Chondrocyte (in vitro differentiated cells): ENCODE measurements around the gene SYT7. TPM values are rescaled to one million over a fixed set of nuclear protein-coding genes. Genes with fewer than 3 reads are reported as not detected.
A peak's percentile ranks its signal among the peaks of the same experiment; 100 is the strongest.

Source experiments
- DNase-seq: peaks from one replicate; pipeline ENCODE4 v3.0.0; 2021; ENCODE audit warnings: mixed read lengths, low spot score
- H3K27ac Mint-ChIP-seq: one replicate; pipeline ENCODE4 v1.8.0; 2021; ENCODE audit warnings: mild to moderate bottlenecking, moderate library complexity, mixed read lengths; ENCODE audit not compliant: unreplicated experiment
- H3K27me3 Mint-ChIP-seq: 2 replicates; pipeline ENCODE4 v1.8.0; 2021; ENCODE audit warnings: low read depth, mixed read lengths
- H3K36me3 Mint-ChIP-seq: 2 replicates; pipeline ENCODE4 v1.8.0; 2021; ENCODE audit warnings: low read depth, mixed read lengths
- H3K4me1 Mint-ChIP-seq: 2 replicates; pipeline ENCODE4 v1.8.0; 2021; ENCODE audit warnings: low read depth, mild to moderate bottlenecking, mixed read lengths
- H3K4me3 Mint-ChIP-seq: one replicate; pipeline ENCODE4 v1.8.0; 2021; ENCODE audit warnings: mild to moderate bottlenecking, moderate library complexity, mixed read lengths; ENCODE audit not compliant: unreplicated experiment
- H3K9me3 Mint-ChIP-seq: 2 replicates; pipeline ENCODE4 v1.8.0; 2021; ENCODE audit warnings: low read depth, mixed read lengths
- total RNA-seq: library from RNA; stranded (reverse); gene quantifications from 3 replicates; pipeline ENCODE4 v1.2.1, GENCODE V29; 2021
- TF ChIP-seq, protein P1 (sequence below): fragments of 200-600 bp; sonication (generic); IDR thresholded peaks from 2 replicates; pipeline ENCODE4 v1.5.0; 2021; ENCODE audit warnings: antibody characterized with exemption, mild to moderate bottlenecking, moderate library complexity

Gene SYT7
- total RNA-seq, 1 donor from 2014 or later = 1.5 TPM

DNA sequence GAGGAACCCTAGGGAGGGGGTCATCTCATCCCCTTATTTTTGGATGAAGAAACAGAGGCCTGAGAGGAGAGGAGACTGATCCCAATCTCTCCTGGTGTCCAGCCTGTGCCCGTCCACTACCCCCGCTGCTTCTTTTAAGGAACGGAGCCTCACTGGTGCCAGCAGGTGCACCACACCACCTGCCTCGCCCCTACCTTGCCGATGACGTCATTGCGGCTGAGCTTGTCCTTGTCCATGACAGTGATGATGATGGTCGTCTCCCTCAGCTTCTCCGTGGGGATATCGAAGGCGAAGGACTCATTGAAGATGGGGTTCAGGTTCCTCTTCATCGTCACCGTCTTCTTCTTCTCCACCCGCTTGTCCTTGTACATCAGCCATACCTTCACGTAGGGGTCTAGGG is 58.0 kb downstream of the SYT7 start:
- H3K4me1 Mint-ChIP-seq = no peaks in the 10 kb centered on the region
- H3K27me3 Mint-ChIP-seq = peaks cover 46% of the 10 kb centered on the region
- H3K9me3 Mint-ChIP-seq = no peaks in the 10 kb centered on the region
- DNase-seq = peak; percentile 81
- TF ChIP-seq, protein P1, sequence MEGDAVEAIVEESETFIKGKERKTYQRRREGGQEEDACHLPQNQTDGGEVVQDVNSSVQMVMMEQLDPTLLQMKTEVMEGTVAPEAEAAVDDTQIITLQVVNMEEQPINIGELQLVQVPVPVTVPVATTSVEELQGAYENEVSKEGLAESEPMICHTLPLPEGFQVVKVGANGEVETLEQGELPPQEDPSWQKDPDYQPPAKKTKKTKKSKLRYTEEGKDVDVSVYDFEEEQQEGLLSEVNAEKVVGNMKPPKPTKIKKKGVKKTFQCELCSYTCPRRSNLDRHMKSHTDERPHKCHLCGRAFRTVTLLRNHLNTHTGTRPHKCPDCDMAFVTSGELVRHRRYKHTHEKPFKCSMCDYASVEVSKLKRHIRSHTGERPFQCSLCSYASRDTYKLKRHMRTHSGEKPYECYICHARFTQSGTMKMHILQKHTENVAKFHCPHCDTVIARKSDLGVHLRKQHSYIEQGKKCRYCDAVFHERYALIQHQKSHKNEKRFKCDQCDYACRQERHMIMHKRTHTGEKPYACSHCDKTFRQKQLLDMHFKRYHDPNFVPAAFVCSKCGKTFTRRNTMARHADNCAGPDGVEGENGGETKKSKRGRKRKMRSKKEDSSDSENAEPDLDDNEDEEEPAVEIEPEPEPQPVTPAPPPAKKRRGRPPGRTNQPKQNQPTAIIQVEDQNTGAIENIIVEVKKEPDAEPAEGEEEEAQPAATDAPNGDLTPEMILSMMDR = no peak
- H3K4me3 Mint-ChIP-seq = no peak overlapping the region
- no peak overlapping the region for H3K27ac Mint-ChIP-seq
- H3K36me3 Mint-ChIP-seq = peaks cover 3% of the 10 kb centered on the region

DNA sequence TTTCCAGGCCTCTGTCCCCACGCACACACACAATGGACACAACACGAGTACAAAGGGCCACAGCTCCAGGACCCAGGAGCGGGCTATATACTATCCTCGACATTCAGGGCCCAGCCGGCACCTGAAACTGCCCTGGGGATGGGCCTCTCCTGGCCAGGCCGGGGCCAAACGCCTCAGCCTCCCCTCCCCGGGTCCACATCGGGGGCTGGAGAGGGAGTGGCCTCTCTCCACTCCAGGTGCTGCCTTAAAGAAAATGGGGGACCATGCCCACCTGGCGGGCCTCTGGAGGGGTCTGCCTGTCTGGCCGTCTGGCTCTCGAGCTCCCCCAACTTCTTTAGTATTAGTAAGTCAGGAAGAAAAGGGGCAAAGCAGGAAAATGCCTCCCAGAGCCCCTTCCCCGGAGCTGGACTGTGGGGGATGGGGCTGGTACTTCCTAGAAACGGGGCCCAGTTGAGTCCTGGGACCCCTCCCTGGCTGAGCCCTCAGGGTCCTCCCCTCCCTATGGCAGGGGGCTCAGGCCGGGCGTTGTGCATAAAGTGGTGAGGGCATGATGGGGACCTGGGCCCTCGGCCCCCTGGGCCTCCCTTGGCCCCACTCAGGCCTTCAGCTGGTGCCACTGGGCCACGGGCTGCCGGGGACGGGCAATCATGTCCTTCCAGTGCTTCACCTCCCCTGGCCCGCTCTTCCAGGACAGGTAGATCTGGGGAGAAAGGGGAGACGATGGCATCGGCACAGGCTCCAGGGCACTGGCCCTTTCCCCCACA is 62.7 kb downstream of the SYT7 start:
- H3K4me3 Mint-ChIP-seq = no peak overlapping the region
- peak; percentile 68 for DNase-seq
- H3K9me3 Mint-ChIP-seq = no peaks in the 10 kb centered on the region
- no peak overlapping the region for H3K27ac Mint-ChIP-seq
- no peaks in the 10 kb centered on the region for H3K4me1 Mint-ChIP-seq
- H3K27me3 Mint-ChIP-seq = peaks cover 24% of the 10 kb centered on the region
- H3K36me3 Mint-ChIP-seq = no peaks in the 10 kb centered on the region
- TF ChIP-seq, protein P1 = no peak

DNA sequence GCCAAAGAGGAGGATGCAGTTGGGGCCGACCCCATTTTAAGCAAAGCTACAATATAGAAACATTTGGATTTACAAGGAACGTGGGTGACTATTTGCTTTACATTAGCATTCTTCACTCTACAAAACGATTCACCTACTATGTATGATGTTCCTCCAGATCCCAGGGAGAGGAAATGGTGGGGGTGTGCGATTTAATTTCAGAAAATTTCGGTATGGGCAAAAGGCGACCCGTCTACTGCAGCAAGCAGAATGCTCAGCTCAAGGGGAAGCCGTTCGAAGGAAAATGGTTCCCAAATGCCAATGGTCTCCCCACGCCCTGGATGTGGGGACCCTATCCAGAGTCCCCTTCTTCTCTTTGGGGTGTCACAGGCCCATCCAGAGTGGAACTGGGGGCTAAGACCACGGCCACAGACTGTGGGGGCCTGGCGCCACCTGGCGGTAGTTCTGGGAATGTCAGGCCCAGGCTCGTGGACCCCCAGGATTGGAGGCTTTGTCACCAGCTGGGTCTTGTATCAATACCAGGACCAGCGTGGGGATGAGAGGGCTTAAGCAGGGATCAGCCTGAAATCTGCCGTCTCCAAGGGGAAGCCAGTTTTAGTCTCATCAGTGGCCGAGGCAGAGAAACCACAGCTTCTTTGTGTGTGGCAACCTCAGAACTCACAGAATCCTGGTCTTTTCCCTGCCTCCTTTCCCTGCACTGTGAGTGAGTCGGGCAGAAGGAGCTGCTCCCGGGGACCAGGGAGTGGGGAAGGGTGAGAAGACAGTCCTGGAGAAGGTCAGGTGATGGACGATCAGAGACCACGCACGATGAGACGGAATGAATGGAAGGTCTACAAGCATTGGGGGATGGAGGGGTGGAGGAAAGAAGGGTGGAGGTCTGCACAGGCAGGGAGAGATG is 64.0 kb downstream of the SYT7 start:
- no peaks in the 10 kb centered on the region for H3K9me3 Mint-ChIP-seq
- H3K27ac Mint-ChIP-seq = no peak overlapping the region
- DNase-seq = no peak
- no peaks in the 10 kb centered on the region for H3K4me1 Mint-ChIP-seq
- H3K4me3 Mint-ChIP-seq = no peak overlapping the region
- TF ChIP-seq, protein P1 = peak; percentile 100
- peaks cover 23% of the 10 kb centered on the region for H3K27me3 Mint-ChIP-seq
- H3K36me3 Mint-ChIP-seq = no peaks in the 10 kb centered on the region

DNA sequence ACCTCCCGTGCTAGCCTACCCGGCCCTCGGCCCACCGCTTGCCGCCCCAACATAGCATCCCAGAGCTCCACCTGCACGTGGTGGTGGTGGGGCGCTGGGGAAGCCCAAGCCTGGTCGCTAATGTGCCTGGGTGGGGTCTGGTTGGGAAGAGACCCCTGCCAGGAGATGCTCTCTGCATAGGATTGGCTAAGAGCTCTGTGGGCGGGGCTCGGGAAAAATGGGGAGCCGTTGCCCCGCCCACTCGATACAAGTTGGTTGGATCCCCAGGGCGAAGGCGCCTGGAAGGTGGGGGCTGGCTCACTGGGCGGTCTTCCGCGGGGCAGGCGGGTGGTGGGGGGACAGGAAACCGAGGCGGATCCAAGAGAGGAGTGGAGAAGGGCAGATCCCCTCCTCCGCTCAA is 64.7 kb downstream of the SYT7 start:
- H3K9me3 Mint-ChIP-seq = no peaks in the 10 kb centered on the region
- no peak overlapping the region for H3K4me3 Mint-ChIP-seq
- TF ChIP-seq, protein P1 = no peak
- H3K4me1 Mint-ChIP-seq = no peaks in the 10 kb centered on the region
- H3K27ac Mint-ChIP-seq = no peak overlapping the region
- DNase-seq = peak; percentile 84
- H3K27me3 Mint-ChIP-seq = peaks cover 24% of the 10 kb centered on the region
- H3K36me3 Mint-ChIP-seq = no peaks in the 10 kb centered on the region

GRCh38 chr11:61515686-61516085 is 65.2 kb downstream of the SYT7 start:
- H3K27ac Mint-ChIP-seq = no peak overlapping the region
- no peak overlapping the region for H3K4me3 Mint-ChIP-seq
- H3K36me3 Mint-ChIP-seq = no peaks in the 10 kb centered on the region
- no peak for DNase-seq
- no peaks in the 10 kb centered on the region for H3K4me1 Mint-ChIP-seq
- H3K9me3 Mint-ChIP-seq = no peaks in the 10 kb centered on the region
- TF ChIP-seq, protein P1 = no peak
- peaks cover 27% of the 10 kb centered on the region for H3K27me3 Mint-ChIP-seq
